Uterine smooth muscle cell (primary cell): ENCODE data around the gene BBS12. TPM values are rescaled to one million over a fixed set of nuclear protein-coding genes. Genes with fewer than 3 reads are reported as not detected.

Source experiments
- total RNA-seq: library from RNA; depleted of rRNA; stranded (reverse); fragments of >200 nt; gene quantifications from 2 replicates; pipeline ENCODE4 v1.2.3, GENCODE V29; 2014

The BBS12 gene
- total RNA-seq = 4.6 and 7.2 TPM in 2 replicates

DNA sequence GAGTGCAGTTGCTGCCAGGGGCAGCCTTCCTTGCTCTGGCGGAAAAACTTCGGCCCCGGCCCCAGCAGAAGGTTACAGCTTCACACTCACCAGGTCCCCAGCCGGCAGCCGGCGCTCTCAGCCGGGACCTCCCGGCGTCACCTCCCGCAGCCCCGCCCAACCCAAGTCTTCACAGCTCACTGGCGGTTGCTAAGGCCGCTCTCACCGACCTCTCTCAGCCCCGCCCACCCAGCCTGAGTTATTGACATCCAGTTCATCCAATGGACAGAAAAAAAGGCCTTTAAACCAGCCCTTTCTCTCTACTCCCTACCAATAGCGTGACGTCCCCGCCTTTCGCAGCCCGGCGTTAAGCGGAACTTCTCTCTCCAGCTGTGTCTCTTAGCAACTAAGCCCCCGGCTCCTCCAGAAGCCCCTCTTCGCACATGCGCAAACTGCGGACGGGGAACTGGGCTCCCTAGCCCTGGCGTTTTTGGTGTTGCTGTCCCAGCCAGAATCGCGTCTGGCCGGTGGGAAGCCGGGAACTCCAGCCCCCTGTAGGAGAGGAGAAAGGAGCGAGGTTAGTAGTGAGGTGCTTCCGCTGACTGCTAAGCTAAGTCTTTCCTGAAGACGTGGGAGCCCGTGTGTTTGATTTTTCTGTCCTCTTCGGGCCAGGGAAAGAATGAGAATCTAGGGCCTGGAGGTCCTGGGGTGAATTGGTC, at the start of gene BBS12:
Gene BBS12 (plus strand): TSS at position 376 of the 698 bp plus-strand sequence. CDS start 9,189 bp downstream, outside the sequence.

Other genes with a start within 250 kb of the BBS12 start
- not detected in 2 replicates for gene IL21, start 111.6 kb upstream of the BBS12 start, total RNA-seq
- gene FGF2, start 94.1 kb downstream of the BBS12 start, total RNA-seq = 40.9 and 125 TPM in 2 replicates
- 6.0 and 10.6 TPM in 2 replicates for gene NUDT6, start 189.9 kb downstream of the BBS12 start, total RNA-seq